Caco-2 (cell line): Measurements from ENCODE around the gene MGAM2. TPM values are rescaled to one million over a fixed set of nuclear protein-coding genes. Genes with fewer than 3 reads are reported as not detected.

Experiments
- BruUV-seq: library from RNA; stranded (reverse); fragments of 400-500 nt; replicated peaks from 2 replicates; lab custom pipeline; 2021; lab: Mats Ljungman, UMichigan
- CTCF ChIA-PET: fragments of 300-600 bp; sonication (Branson Sonifier 250); formaldehyde crosslinking; loops from one replicate; lab custom pipeline; 2022; ENCODE audit warnings: antibody characterized with exemption; lab: Charles Lee
- POLR2A ChIA-PET: fragments of 300-600 bp; sonication (Branson Sonifier 250); formaldehyde crosslinking; loops from one replicate; lab custom pipeline; 2022; ENCODE audit warnings: antibody characterized with exemption; lab: Charles Lee
- DNase-seq, 2 experiments: peaks; one replicate each; pipeline versions ENCODE4 v3.0.0 to v3.0.0-alpha.2; 2020 to 2022
- H3K27me3 ChIP-seq: replicated peaks from 2 replicates; pipeline ENCODE4 v1.6.0; 2011; ENCODE audit warnings: low read length; ENCODE audit not compliant: control insufficient read depth, insufficient read depth
- H3K36me3 ChIP-seq: 2 replicates; pipeline ENCODE4 v1.5.1; 2011; ENCODE audit warnings: low read length; ENCODE audit not compliant: control insufficient read depth, insufficient read depth
- H3K4me1 ChIP-seq: fragments of 250-450 bp; sonication (Bioruptor Pico); 2 replicates; pipeline ENCODE4 v1.5.1; 2020; ENCODE audit warnings: mild to moderate bottlenecking
- H3K4me3 ChIP-seq: 2 replicates; pipeline ENCODE4 v1.5.1; 2011; ENCODE audit warnings: low read depth, mild to moderate bottlenecking, control low read depth, low read length
- H3K9me3 ChIP-seq: fragments of 250-450 bp; sonication (Bioruptor Pico); 2 replicates; pipeline ENCODE4 v1.5.1; 2020; ENCODE audit warnings: mild to moderate bottlenecking, moderate library complexity
- H3K27ac Mint-ChIP-seq: one replicate; pipeline ENCODE4 v1.8.0; 2022; ENCODE audit warnings: mixed read lengths; ENCODE audit not compliant: unreplicated experiment
- H3K27me3 Mint-ChIP-seq: one replicate; pipeline ENCODE4 v1.8.0; 2022; ENCODE audit warnings: mixed read lengths; ENCODE audit not compliant: insufficient read depth, unreplicated experiment
- H3K36me3 Mint-ChIP-seq: one replicate; pipeline ENCODE4 v1.8.0; 2022; ENCODE audit warnings: mild to moderate bottlenecking, mixed read lengths; ENCODE audit not compliant: insufficient read depth, unreplicated experiment
- H3K4me1 Mint-ChIP-seq: one replicate; pipeline ENCODE4 v1.8.0; 2022; ENCODE audit warnings: low read depth, mixed read lengths; ENCODE audit not compliant: unreplicated experiment
- H3K4me3 Mint-ChIP-seq: one replicate; pipeline ENCODE4 v1.8.0; 2022; ENCODE audit warnings: mild to moderate bottlenecking, moderate library complexity, mixed read lengths; ENCODE audit not compliant: unreplicated experiment
- H3K9me3 Mint-ChIP-seq: one replicate; pipeline ENCODE4 v1.8.0; 2022; ENCODE audit warnings: mixed read lengths; ENCODE audit not compliant: unreplicated experiment
- CTCF ChIP-seq, 2 experiments: fragments of 200-600 bp in 1 of 2; IDR thresholded peaks; 1 replicate in 1 of 2; 2 replicates in 1 of 2; pipeline versions ENCODE4 v1.5.1 to v1.8.0; 2011 to 2022; ENCODE audit warnings: antibody characterized with exemption in 1 of 2, control low read depth in 1 of 2, inconsistent platforms in 1 of 2, low read depth in 1 of 2, low read length in 1 of 2, mild to moderate bottlenecking in 1 of 2, moderate library complexity in 1 of 2; ENCODE audit not compliant: insufficient read depth in 1 of 2, severe bottlenecking in 1 of 2, unreplicated experiment in 1 of 2
- intact Hi-C: fragments of 100-400 bp; cut with micrococcal nuclease; formaldehyde crosslinking; loops from one replicate; pipeline ENCODE4 v1.10.0; 2022; ENCODE audit not compliant: unreplicated experiment
- total RNA-seq: library from RNA; stranded (reverse); gene quantifications from 2 replicates; pipeline ENCODE4 v1.2.3, GENCODE V29; 2022

The MGAM2 gene
- total RNA-seq, 1 experiment from 2014 or later: 0.70 TPM

- no peaks in the 10 kb centered on the region for H3K4me1 Mint-ChIP-seq
- H3K27ac Mint-ChIP-seq: no peak overlapping the region
- H3K36me3 Mint-ChIP-seq: no peaks in the 10 kb centered on the region
- no TSS peak for BruUV-seq
- no peaks in the 10 kb centered on the region for H3K9me3 ChIP-seq
- no peaks in the 10 kb centered on the region for H3K27me3 ChIP-seq
- H3K4me3 ChIP-seq: no peak overlapping the region
- H3K27me3 Mint-ChIP-seq: no peaks in the 10 kb centered on the region
- TF ChIP-seq CTCF (IDR thresholded peaks at IDR 0.05; ENCODE audit: insufficient read depth in 1 of 2, low read depth in 1 of 2, low read length in 1 of 2, severe bottlenecking in 1 of 2, unreplicated experiment in 1 of 2): no peak
- H3K36me3 ChIP-seq: no peaks in the 10 kb centered on the region
- intact Hi-C loops: no loop called here
- CTCF ChIA-PET: no interaction called here
- H3K4me3 Mint-ChIP-seq: no peak overlapping the region
- DNase-seq: no peak
- no peaks in the 10 kb centered on the region for H3K4me1 ChIP-seq
- POLR2A ChIA-PET: no interaction called here
- no peaks in the 10 kb centered on the region for H3K9me3 Mint-ChIP-seq
Measured at GRCh38 chr7:142077762-142078161, 33.8 kb upstream of the MGAM2 start.

- no peak for DNase-seq
- no peak for TF ChIP-seq CTCF (IDR thresholded peaks at IDR 0.05; ENCODE audit: insufficient read depth in 1 of 2, low read depth in 1 of 2, low read length in 1 of 2, severe bottlenecking in 1 of 2, unreplicated experiment in 1 of 2)
- no TSS peak for BruUV-seq
- Histone ChIP-seq H3K4me1 (no peaks in the 10 kb centered on the region), H3K27me3 (no peaks in the 10 kb centered on the region), H3K36me3 (no peaks in the 10 kb centered on the region), H3K9me3 (no peaks in the 10 kb centered on the region), H3K4me3 (no peak overlapping the region)
- H3K36me3 Mint-ChIP-seq: no peaks in the 10 kb centered on the region
- no peaks in the 10 kb centered on the region for H3K4me1 Mint-ChIP-seq
- intact Hi-C loops: no loop called here
- H3K27me3 Mint-ChIP-seq: no peaks in the 10 kb centered on the region
- H3K27ac Mint-ChIP-seq: no peak overlapping the region
- no peak overlapping the region for H3K4me3 Mint-ChIP-seq
- CTCF ChIA-PET: no interaction called here
- H3K9me3 Mint-ChIP-seq: no peaks in the 10 kb centered on the region
- POLR2A ChIA-PET: no interaction called here
Measured at GRCh38 chr7:142083605-142084004, 27.9 kb upstream of the MGAM2 start.

GRCh38 chr7:142085428-142085827 lies 26.1 kb upstream of the MGAM2 start:
- ChIA-PET POLR2A (no interaction called here), CTCF (no interaction called here)
- Mint-ChIP-seq H3K27ac (no peak overlapping the region), H3K36me3 (no peaks in the 10 kb centered on the region), H3K27me3 (no peaks in the 10 kb centered on the region), H3K4me3 (no peak overlapping the region), H3K9me3 (no peaks in the 10 kb centered on the region), H3K4me1 (no peaks in the 10 kb centered on the region)
- Histone ChIP-seq H3K27me3 (no peaks in the 10 kb centered on the region), H3K9me3 (no peaks in the 10 kb centered on the region), H3K36me3 (no peaks in the 10 kb centered on the region), H3K4me3 (no peak overlapping the region), H3K4me1 (no peaks in the 10 kb centered on the region)
- no peak for DNase-seq
- intact Hi-C loops: no loop called here
- BruUV-seq: no TSS peak
- no peak for TF ChIP-seq CTCF (IDR thresholded peaks at IDR 0.05; ENCODE audit: insufficient read depth in 1 of 2, low read depth in 1 of 2, low read length in 1 of 2, severe bottlenecking in 1 of 2, unreplicated experiment in 1 of 2)
